ENCODE results near the gene FAM222A.

Gene FAM222A

GRCh38 chr12:109765446-109765810 lies 51.8 kb downstream of the FAM222A start:
- no peak overlapping the region for H3K4me3 ChIP-seq (ENCODE audit: low read depth, low read length)
- in situ Hi-C loops (cut with HindIII; ENCODE audit: low sequenced_read_pairs): no loop called here
- TF ChIP-seq CTCF (IDR thresholded peaks at IDR 0.05; ENCODE audit: low read depth, low read length, missing control alignments): no peak
- DNase-seq (ENCODE audit: low read depth): no peak

- no peak for DNase-seq (ENCODE audit: low read depth)
- H3K4me3 ChIP-seq (ENCODE audit: low read depth, low read length): no peak overlapping the region
- in situ Hi-C loops (cut with HindIII; ENCODE audit: low sequenced_read_pairs): no loop called here
- no peak for TF ChIP-seq CTCF (IDR thresholded peaks at IDR 0.05; ENCODE audit: low read depth, low read length, missing control alignments)
These were observed 52.7 kb downstream of the FAM222A start for GRCh38 chr12:109766251-109766778.

- TF ChIP-seq CTCF (IDR thresholded peaks at IDR 0.05; ENCODE audit: low read depth, low read length, missing control alignments): no peak
- in situ Hi-C loops (cut with HindIII; ENCODE audit: low sequenced_read_pairs): no loop called here
- H3K4me3 ChIP-seq (ENCODE audit: low read depth, low read length): no peak overlapping the region
- no peak for DNase-seq (ENCODE audit: low read depth)
These were observed 53.8 kb downstream of the FAM222A start for GRCh38 chr12:109767456-109767855.

GRCh38 chr12:109767991-109768900 lies 54.6 kb downstream of the FAM222A start:
- DNase-seq (ENCODE audit: low read depth): no peak
- TF ChIP-seq CTCF (IDR thresholded peaks at IDR 0.05; ENCODE audit: low read depth, low read length, missing control alignments): no peak
- in situ Hi-C loops (cut with HindIII; ENCODE audit: low sequenced_read_pairs): no loop called here
- H3K4me3 ChIP-seq (ENCODE audit: low read depth, low read length): no peak overlapping the region

GRCh38 chr12:109768901-109769670 lies 55.5 kb downstream of the FAM222A start:
- in situ Hi-C loops (cut with HindIII; ENCODE audit: low sequenced_read_pairs): no loop called here
- H3K4me3 ChIP-seq (ENCODE audit: low read depth, low read length): no peak overlapping the region
- TF ChIP-seq CTCF (IDR thresholded peaks at IDR 0.05; ENCODE audit: low read depth, low read length, missing control alignments): no peak
- DNase-seq (ENCODE audit: low read depth): no peak

- in situ Hi-C loops (cut with HindIII; ENCODE audit: low sequenced_read_pairs): no loop called here
These were observed 56.7 kb downstream of the FAM222A start for GRCh38 chr12:109770104-109770860.

More at GRCh38 chr12:109770104-109770860, 56.7 kb downstream of the FAM222A start:
- TF ChIP-seq CTCF (IDR thresholded peaks at IDR 0.05; ENCODE audit: low read depth, low read length, missing control alignments): no peak
- no peak overlapping the region for H3K4me3 ChIP-seq (ENCODE audit: low read depth, low read length)
- DNase-seq (ENCODE audit: low read depth): no peak
